Colon (tissue), 2 donors: Measurements from ENCODE around the gene CIB2.
"Not testable (repeated sequence)": the region's sequence is repeated elsewhere in the genome, so short reads cannot be mapped to it uniquely, and the experiment has no call there.

Experiments
- FAIRE-seq: peaks from 2 replicates; lab custom pipeline; 2012; peaks lifted over from hg19 to GRCh38; lab: Jason Lieb, UNC
- donor health status: control.
- donor health status: control.

CIB2 gene

GRCh38 chr15:78131295-78132061 is at the start of gene CIB2:
Gene CIB2 (minus strand): TSS chr15:78131445. CDS start chr15:78131215, 230 bp downstream.
- no peak for FAIRE-seq

- no peak for FAIRE-seq
These were observed 48.7 kb upstream of the CIB2 start for GRCh38 chr15:78179906-78180305.

GRCh38 chr15:78179286-78179840 is 48.1 kb upstream of the CIB2 start:
- FAIRE-seq, result no peak

GRCh38 chr15:78178064-78178463 is 46.8 kb upstream of the CIB2 start:
- FAIRE-seq, result no peak

- no peak for FAIRE-seq
These were observed 46.2 kb upstream of the CIB2 start for GRCh38 chr15:78177447-78177873.

- no peak for FAIRE-seq
These were observed 44.1 kb upstream of the CIB2 start for GRCh38 chr15:78175330-78175729.

- no peak for FAIRE-seq
These were observed 43.2 kb upstream of the CIB2 start for GRCh38 chr15:78174401-78174800.

GRCh38 chr15:78171864-78172472 is 40.7 kb upstream of the CIB2 start:
- no peak for FAIRE-seq

GRCh38 chr15:78170848-78171773 is 39.9 kb upstream of the CIB2 start:
- no peak for FAIRE-seq

GRCh38 chr15:78168608-78169007 is 37.4 kb upstream of the CIB2 start:
- no peak for FAIRE-seq

- no peak for FAIRE-seq
These were observed 36.1 kb upstream of the CIB2 start for GRCh38 chr15:78167227-78167888.

GRCh38 chr15:78164010-78164409 is 32.8 kb upstream of the CIB2 start:
- no peak for FAIRE-seq

GRCh38 chr15:78162038-78162437 is 30.8 kb upstream of the CIB2 start:
- FAIRE-seq, result no peak

GRCh38 chr15:78159395-78159794 is 28.1 kb upstream of the CIB2 start:
- no peak for FAIRE-seq

- no peak for FAIRE-seq
These were observed 26.0 kb upstream of the CIB2 start for GRCh38 chr15:78157203-78157602.

- FAIRE-seq, result no peak
These were observed 25.4 kb upstream of the CIB2 start for GRCh38 chr15:78156653-78157052.

GRCh38 chr15:78155355-78155939 is 24.2 kb upstream of the CIB2 start:
- FAIRE-seq, result no peak

GRCh38 chr15:78154955-78155354 is 23.7 kb upstream of the CIB2 start:
- no peak for FAIRE-seq

- FAIRE-seq, result not testable (repeated sequence)
These were observed 19.8 kb upstream of the CIB2 start for GRCh38 chr15:78151075-78151474.

- FAIRE-seq, result no peak
These were observed 18.8 kb upstream of the CIB2 start for GRCh38 chr15:78149805-78150751.
